Glomerular endothelial cell (primary cell): Measurements from ENCODE around the gene HTR7. TPM values are rescaled to one million over a fixed set of nuclear protein-coding genes. Genes with fewer than 3 reads are reported as not detected.
"Not testable (repeated sequence)": the region's sequence is repeated elsewhere in the genome, so short reads cannot be mapped to it uniquely, and the experiment has no call there.

Experiments
- DNase-seq: peaks from one replicate; pipeline ENCODE4 v3.0.0-alpha.2; 2011; ENCODE audit warnings: low read depth, low spot score; ENCODE audit errors: extremely low read depth
- total RNA-seq: library from RNA; depleted of rRNA; stranded (reverse); fragments of >200 nt; gene quantifications from 2 replicates; pipeline ENCODE4 v1.2.3, GENCODE V29; 2015

HTR7 gene
- total RNA-seq, 1 donor from 2014 or later = 0.58 TPM

DNA sequence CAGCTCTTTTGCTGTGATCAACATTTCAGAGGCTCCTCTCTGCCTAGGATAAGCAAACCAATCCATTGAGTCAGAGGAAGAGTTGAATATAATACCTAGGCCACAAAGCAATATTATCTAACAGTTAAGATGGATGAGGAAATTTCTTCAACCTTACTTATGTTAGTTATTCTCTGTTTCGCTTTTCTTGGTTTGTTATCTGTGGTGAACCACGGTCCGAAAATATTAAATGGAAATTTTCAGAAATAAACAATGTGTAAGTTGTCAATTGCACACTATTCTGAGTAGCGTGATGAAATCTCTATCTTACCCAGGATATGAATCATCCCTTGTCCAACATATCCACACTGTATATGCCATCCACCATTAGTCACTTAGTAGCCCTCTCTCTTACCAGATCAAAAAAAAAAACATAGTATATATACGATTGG is 1.5 kb upstream of the HTR7 start:
- no peak for DNase-seq

DNA sequence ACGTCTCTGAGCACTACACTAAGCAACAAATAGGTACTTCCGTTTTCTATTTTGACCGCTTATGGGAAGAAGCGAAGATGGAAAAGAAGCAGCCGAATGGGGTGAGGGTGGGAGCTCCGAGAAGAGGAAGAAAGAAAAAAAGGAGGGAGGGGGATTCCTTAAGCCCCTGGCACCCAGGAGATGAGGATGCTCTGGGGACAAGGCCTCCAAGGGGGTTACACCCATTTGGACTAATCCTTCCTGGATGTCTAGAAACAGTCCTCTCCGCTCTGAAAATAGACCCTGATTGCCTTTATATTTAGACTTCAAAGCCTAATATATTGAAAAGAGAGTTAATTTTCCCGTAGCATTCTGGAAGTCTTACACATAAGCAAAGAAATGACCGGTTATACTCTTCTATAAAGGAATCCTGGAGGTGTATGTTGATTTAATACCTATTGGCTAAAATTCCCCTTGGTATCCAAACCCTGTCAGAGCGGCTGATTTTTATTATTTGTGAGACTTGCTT is 676 bp upstream of the HTR7 start:
- no peak for DNase-seq

DNA sequence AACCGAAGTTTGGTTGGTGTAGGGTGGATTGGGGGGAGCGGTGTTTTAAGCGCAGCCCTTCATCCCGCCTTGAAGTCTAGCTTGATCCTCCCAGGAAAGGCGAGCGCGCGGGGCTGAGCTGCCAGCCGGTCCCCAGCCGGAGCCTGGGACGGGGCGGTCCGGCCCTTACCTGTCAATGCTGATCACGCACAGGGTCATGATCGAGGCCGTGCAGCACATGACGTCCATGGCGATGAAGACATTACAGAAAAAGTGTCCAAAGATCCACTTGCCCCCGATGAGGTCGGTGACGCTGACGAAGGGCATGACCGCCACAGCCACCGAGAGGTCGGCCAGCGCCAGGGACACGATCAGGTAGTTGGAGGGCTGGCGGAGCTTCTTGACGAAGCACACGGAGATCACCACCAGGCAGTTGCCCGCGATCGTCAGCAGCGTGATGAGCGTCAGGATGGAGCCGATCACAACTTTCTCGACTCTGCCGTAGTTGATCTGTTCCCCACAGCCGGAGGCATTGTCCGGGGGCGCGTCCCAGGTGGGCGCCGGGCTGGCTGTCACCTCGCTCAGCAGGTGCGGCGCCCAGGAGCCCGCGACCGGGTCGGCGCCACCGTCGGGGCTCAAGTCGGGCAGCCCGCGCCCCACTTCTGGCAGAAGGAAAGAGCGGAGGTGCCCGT is 740 bp downstream of the HTR7 start:
- no peak for DNase-seq

DNA sequence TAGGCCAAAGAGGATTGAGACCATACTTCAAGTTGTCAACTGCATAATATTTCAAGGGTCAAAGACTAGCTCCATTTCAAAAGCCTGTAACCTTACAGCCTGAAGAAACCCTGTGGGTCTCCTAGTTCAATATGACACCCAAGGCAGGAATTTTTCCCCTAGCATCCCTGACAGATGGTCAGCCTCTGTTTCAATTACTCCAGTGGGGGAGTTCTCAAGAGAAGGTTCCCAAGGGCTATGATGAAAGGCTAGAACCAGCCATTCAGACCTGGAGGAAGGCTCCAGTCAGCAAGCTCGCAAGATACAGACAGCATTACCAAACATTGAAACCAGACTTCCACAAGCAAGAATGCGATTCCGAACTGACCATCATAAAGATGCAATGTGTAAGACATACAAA is 1.6 kb downstream of the HTR7 start:
- no peak for DNase-seq

DNA sequence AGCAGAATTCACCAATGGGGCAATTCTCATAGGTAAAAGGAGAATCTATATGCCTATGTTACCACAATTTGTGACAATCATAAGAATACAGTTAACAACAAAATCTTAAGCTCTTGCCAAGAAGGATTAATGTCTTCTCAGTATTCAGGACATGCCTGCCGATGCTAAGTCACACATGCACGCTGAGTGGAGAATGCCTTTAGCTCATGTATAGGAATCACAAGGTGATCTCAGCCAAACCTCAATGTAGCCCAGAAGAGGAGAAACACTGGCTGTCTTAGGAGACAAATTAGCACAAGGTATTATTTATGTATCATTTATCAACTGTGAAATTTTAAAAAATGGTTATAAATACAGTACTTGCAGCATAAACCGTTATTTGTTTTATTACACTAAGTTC is 2.7 kb downstream of the HTR7 start:
- DNase-seq = no peak

DNA sequence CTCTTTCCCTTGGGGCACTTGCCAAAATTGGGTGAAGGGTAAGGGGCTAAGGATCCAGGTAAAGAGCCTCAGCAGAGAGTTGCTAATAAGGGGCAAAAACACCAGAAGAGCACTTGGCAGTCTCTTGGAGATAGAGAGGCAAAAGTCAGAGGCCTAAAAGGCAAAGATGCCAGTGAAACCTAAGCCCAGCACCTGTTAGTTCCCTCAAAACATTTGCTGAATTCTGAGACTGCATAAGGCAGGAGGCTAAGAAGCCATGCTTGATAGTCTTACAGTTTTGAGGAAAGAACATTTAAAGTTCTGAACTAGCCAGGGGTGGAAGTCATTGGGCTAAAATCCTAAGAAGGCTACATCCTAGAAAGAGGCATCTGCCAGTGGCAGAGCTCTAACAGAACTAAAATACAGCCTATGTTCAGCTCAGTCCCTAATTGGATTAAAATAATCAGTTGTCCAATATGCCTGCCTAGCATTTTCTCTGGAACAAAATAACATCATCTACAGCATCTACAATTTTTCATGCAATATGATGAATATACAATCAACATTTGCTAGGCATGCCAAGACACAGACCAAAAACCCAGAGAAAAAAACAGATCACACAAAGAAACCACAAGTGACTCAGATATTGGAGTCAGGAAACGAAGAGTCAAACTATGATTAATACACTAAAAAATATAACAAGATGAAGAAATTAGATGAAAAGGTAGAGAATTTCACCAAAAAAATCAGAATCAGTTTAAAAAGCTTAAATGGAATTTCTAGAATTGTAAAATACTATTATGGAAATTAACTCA is 7.7 kb downstream of the HTR7 start:
- no peak for DNase-seq

DNA sequence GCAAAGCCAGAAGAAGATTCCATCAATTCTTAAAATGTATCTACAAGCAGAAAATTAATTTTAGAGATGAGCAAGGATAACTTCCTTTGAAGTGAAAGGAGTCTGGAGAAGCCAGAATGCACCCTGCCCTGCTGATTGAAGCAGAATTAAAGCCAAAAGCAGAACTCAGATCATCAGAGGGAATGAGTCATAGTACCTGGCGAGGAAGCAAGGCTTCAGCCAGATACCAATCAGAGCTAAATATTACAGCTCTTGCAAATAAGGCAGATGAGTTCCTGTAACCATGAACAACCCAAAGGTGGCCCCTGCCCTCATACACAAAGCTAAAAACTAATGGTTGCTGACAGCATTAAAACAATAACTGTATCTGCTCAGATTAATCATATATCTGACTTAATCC is 10.4 kb downstream of the HTR7 start:
- DNase-seq = no peak

DNA sequence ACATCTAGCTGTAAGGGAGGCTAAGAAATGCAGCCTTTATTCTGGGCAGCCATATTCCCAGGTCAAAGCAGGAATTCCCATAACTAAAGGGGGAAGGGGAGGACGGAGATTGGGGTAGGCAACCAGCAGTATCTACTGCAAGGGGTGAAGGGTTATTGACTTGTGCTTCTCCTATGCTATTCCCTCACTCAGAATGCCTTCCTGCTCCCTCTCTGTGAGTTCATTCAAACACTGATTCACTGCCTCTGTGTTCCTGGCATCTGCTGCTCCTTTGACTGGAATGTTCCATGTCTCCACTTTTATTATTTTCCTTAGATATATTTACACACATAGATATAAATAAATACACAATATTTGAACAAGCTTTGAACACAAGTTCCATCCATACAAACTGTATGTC is 11.1 kb downstream of the HTR7 start:
- no peak for DNase-seq

DNA sequence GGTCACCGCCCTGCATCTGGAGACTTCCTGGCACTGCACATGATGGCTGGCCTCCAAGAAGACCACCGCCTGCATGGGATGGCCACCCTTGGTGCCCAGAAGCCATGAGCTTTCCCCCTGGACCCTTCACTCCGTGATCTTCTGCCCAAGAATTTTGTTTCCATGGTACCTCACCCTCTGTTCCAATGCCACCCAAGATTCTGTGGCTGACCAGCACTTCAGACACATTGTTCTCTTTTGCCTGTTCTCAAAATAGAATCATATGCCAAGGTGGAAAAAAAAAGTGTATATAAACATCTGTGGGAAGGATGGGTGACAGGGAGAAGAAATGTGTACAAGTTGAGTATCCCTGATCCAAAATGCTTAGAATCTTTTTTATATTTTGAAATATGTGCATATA is 12.1 kb downstream of the HTR7 start:
- DNase-seq = no peak

DNA sequence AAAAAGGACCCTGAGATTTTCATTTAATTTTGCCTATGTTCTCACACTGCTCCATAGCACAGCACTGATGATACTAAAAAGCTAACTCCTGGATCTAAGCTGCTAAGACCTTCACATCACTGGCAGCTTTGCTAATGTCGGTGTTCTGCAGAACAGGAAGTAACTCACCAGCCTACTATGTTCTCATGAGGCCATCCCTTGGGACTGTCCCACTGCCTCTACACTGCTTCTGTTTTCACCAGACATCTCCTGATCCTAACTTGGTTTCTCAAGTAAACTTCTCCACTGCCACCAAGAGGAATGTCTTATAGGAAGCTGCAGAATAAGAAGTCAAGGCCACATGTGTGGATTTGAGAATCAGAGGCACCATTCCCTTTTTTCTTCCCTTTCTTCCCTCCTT is 15.1 kb downstream of the HTR7 start:
- DNase-seq = no peak

DNA sequence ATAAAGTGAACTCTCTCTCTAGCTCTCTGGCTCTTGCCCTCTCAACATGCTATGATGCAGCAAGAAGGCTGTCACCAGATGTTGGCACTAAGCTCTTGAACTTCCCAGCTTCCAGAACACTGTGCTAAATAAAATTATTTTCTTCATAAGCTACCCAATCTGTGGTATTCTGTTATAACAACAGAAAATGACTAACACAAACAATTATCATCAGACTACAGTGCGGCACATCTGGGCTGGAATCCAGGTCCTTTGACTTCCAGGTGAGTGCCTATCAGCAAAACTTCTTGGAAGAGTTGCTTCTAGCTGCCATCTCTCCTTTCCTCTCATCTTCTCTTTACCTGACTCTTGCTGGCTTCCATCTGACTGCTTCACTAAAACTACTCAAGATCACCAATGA is 20.4 kb downstream of the HTR7 start:
- no peak for DNase-seq

DNA sequence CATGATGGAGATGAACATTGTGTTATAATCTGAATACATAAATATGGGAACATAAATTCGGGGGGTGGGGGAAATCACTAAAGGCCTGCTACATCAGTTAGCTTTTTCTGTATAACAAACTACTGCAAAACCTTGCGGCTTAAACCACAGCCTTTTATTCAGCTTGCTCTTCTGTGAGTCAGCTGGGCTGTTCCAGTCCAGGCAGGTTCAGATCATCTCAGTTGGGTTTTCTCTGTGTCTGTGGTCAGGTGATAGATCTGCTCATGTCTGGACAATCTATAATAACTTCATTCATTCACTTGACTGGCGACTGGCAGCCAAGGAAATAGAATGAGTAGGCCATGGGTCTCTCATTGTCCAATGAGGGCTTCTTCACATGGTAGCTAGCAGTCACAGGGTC is 23.5 kb downstream of the HTR7 start:
- DNase-seq = no peak

DNA sequence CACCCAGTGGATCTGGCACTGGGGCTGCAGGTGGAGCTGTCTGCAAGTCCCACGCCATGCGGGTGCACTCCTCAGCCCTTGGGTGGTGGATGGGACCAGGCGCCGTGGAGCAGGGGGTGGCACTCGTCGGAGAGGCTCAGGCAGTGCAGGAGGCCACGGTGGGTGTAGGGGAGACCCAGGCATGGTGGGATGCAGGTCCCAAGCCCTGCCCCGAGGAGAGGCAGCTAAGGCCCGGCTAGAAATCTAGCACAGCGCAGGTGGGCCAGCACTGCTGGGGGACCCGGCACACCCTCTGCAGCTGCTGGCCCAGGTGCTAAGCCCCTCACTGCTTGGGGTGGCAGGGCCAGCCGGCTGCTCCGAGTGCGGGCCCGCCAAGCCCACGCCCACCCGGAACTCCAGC is 25.7 kb downstream of the HTR7 start:
- DNase-seq = no peak

DNA sequence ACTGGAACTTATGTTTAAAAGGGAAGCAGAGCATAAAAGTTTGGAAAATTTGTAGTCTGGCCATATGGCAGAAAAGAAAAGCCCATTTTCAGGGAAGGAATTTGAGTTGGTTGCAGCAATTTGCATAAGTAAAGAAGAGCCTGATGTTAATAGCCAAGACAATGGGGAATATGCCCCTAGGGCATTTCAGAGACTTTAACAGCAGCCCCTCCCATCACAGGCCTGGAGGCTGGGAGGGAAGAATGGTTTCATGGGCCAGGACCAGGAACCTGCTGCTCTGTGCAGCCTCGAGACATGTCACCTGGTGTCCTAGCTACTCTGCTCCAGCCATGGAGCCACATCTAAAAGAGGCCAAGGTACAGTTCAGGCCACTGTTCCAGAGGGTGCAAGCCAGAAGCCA is 35.3 kb downstream of the HTR7 start:
- DNase-seq = no peak

DNA sequence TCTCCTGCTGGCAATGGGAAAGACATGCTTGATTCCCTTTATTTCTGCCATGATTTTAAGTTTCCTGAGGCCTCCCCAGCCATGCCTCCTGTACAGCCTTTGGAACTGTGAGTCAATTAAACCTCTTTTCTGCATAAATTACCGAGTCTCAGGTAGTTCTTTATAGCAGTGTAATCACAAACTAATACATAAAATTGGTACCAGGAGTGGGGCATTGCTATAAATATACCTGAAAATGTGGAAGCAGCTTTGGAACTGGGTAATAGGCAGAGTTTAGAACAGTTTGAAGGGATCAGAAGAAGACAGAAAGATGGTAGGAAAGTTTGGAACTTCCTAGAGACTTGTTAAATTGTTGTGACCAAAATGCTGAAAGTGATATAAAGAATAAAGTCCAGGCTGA is 36.0 kb downstream of the HTR7 start:
- not testable (repeated sequence) for DNase-seq

DNA sequence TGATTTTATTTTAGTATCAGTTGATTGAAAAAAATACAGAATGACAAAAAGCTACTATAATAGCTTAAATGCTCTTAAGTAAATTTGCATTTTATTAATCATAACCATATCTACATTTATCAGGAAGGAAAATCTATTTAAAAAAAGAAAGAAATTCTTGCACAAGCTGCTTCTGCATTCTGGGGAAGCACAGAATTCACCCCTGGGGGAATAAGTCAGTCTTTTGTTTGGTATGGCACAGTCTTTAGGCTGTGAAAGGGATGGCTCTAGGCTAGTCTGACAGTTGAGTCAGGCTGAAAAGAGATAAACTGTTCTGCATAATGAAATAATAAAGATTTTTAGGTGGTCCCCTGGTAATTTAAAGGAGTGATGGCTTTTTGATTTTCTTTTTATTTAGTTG is 37.9 kb downstream of the HTR7 start:
- no peak for DNase-seq

DNA sequence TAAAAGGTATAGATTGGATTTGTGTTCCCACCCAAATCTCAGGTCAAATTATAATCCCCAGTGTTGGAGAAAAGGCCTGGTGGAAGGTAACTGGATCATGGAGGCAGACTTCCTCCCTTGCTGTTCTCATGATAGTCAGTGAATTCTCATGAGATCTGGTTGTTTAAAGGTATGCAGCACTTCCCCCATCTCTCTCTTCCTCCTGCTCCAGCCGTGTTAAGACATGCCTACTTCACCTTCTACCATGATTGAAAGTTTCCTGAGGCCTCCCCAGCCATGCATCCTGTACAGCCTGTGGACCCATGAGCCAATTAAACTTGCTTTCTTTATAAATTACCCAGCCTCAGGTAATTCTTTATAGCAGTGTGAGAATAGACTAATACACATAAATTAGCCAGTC is 39.1 kb downstream of the HTR7 start:
- DNase-seq = no peak

DNA sequence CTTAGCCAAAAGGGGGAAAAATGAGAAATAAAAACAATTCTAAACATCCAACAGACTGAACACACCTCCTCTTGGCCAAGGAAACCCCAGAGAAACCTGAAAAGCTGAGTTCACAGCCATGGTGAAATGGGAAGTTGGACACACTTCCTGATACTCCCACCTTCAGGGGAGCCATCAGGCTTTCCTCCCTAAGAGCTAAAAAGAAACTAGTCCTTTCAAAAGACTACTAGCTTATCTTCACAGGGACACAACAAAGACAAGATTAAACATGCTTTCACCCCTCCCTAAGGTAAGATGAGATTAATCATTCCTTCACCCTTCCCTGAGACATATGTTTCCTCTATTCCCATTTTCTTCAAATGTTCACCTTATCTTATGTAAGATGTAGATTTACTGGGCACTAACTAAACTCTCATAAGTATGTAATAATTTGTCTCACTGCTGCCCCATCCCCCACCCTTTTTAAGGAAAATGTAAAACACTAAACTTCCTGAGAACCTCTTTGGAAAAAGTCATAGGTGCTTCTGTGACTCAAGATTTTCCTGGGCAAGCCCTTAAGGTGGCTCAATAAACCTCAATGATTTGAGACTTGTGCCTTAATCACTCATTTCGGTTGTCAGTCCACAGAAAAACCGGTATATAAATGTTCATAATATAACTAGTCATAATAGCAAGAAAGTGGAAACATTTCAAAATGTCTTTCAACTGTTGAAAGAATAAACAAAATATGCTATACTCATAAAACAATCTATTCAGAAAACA is 40.5 kb downstream of the HTR7 start:
- no peak for DNase-seq

DNA sequence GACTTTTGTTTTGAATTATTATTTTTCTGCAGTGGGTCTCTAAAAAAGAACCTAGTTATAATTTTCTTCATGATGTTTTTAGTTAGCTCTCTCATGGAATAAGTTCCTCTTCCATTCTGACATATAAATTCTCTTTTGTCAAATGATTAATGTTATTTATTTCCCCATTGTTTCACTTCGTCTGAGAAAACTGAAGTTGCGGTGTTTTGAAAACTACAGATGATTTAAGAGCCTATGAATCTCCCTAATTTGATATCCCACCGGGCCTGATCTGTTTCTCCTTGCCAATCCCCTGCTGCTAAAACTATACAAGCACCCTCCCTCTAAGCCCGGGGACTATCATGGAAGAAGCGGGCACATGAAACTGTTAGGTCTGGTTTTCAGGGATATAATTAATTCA is 41.4 kb downstream of the HTR7 start:
- DNase-seq = no peak

DNA sequence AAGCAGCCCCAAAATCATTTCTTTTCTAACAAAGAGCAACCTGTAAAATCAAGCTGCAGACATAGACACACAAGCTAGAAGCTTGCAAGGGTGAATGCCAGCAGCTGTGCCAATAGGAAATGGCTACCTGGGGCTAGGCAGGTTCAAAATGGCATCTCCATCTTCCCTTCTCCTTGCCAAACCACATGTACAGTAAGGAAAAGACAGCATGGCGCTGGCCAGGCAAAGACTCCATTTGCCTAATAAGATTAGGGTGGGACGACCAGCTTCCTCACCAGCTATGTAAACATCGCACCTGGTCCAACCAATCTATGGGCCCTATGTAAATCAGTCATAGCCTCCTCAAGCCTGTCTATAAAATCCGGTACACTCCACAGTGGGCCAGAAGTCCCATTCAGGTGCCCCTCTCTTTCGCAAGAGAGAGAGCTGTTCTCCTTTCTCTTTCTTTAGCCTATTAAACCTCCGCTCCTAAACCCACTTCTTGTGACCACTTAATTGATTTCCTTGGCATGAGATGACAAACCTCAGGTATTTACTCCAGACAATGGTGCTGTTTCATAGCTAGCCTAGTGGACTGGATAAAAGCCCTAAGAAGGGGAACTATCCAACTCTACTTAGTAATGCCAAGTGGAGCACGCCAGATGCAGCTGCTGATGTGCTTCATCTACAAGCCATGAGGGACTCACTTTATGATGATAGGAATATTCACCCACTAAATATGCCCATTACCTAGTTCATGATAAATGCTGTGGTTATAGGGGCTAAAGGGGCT is 44.1 kb downstream of the HTR7 start:
- DNase-seq = no peak

DNA sequence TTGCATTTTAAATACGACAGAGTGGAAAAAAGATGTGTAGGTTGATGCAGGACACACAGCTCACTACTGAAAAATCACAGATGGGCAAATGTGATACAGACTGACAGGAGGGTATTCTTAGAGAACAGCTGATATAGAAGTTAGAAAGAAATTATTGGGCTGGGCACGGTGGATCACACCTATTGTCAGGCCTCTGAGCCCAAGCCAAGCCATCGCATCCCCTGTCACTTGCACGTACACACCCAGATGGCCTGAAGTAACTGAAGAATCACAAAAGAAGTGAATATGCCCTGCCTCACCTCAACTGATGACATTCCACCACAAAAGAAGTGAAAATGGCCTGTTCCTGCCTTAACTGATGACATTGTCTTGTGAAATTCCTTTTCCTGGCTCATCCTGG is 50.7 kb downstream of the HTR7 start:
- not testable (repeated sequence) for DNase-seq
